OCI-LY7 (cell line): Measurements from ENCODE around the gene DELE1. TPM values are rescaled to one million over a fixed set of nuclear protein-coding genes. Genes with fewer than 3 reads are reported as not detected.

Experiments
- BruUV-seq: library from RNA; stranded (reverse); fragments of 400-500 nt; replicated peaks from 2 replicates; lab custom pipeline; 2021; lab: Mats Ljungman, UMichigan
- CTCF ChIA-PET: fragments of 300-600 bp; sonication (Branson Sonifier 250); formaldehyde crosslinking; loops from one replicate; lab custom pipeline; 2022; ENCODE audit warnings: antibody characterized with exemption; ENCODE audit not compliant: unreplicated experiment; lab: Charles Lee
- POLR2A ChIA-PET: fragments of 300-600 bp; sonication (Branson Sonifier 250); formaldehyde crosslinking; loops from one replicate; lab custom pipeline; 2022; ENCODE audit warnings: antibody characterized with exemption; lab: Charles Lee
- DNase-seq: peaks from one replicate; pipeline ENCODE4 v3.0.0-alpha.2; 2015; ENCODE audit warnings: low spot score
- H2AFZ ChIP-seq: fragments of 200-600 bp; sonication (generic), shearing (Covaris generic); 2 replicates; pipeline ENCODE4 v1.6.1; 2014; ENCODE audit warnings: mild to moderate bottlenecking, antibody characterized with exemption, low read length, moderate library complexity
- H3K27ac ChIP-seq: fragments of 200-600 bp; sonication (generic); 2 replicates; pipeline ENCODE4 v1.5.1; 2014; ENCODE audit warnings: mixed run types, low read depth, mild to moderate bottlenecking, moderate library complexity, low read length, inconsistent platforms; ENCODE audit not compliant: poor library complexity, severe bottlenecking
- H3K36me3 ChIP-seq: fragments of 200-600 bp; sonication (generic); 2 replicates; pipeline ENCODE4 v1.6.1; 2014; ENCODE audit warnings: mild to moderate bottlenecking, antibody characterized with exemption, low read length, moderate library complexity, mixed read lengths; ENCODE audit not compliant: insufficient read depth
- H3K4me1 ChIP-seq: fragments of 200-600 bp; sonication (generic); 2 replicates; pipeline ENCODE4 v1.5.1; 2014; ENCODE audit warnings: mild to moderate bottlenecking, low read length; ENCODE audit not compliant: insufficient read depth, poor library complexity, severe bottlenecking
- H3K4me2 ChIP-seq: fragments of 200-600 bp; sonication (generic); 2 replicates; pipeline ENCODE4 v1.6.1; 2014; ENCODE audit warnings: mild to moderate bottlenecking, low read length
- H3K4me3 ChIP-seq: fragments of 200-600 bp; sonication (generic); 2 replicates; pipeline ENCODE4 v1.5.1; 2014; ENCODE audit warnings: mild to moderate bottlenecking, low read depth, low read length; ENCODE audit not compliant: poor library complexity, severe bottlenecking
- H3K79me2 ChIP-seq: fragments of 200-600 bp; sonication (generic); 2 replicates; pipeline ENCODE4 v1.6.1; 2016; ENCODE audit warnings: low read depth, mild to moderate bottlenecking, low read length, moderate library complexity, mixed read lengths; ENCODE audit not compliant: insufficient read depth
- H3K9me2 ChIP-seq: fragments of 200-600 bp; sonication (generic); 2 replicates; pipeline ENCODE4 v1.6.1; 2016; ENCODE audit warnings: mild to moderate bottlenecking, low read length, mixed read lengths; ENCODE audit not compliant: insufficient read depth
- H3K9me3 ChIP-seq: fragments of 200-600 bp; sonication (generic); 2 replicates; pipeline ENCODE4 v1.6.1; 2014; ENCODE audit warnings: mild to moderate bottlenecking, mixed run types, low read length, mixed read lengths
- H4K20me1 ChIP-seq: fragments of 200-600 bp; sonication (generic); 2 replicates; pipeline ENCODE4 v1.6.1; 2014; ENCODE audit warnings: mild to moderate bottlenecking, antibody characterized with exemption, low read length, moderate library complexity, mixed read lengths; ENCODE audit not compliant: insufficient read depth
- CTCF ChIP-seq: fragments of 200-600 bp; sonication (generic); conservative IDR thresholded peaks from 2 replicates; pipeline ENCODE4 v1.5.1; 2014; ENCODE audit warnings: mild to moderate bottlenecking, antibody characterized with exemption, low read length, moderate library complexity, mixed read lengths
- EZH2phosphoT487 ChIP-seq: fragments of 200-600 bp; sonication (generic); IDR thresholded peaks from 2 replicates; pipeline ENCODE4 v1.6.1; 2018; ENCODE audit warnings: low read depth, borderline replicate concordance, mild to moderate bottlenecking, mixed run types, antibody characterized with exemption, low read length, moderate library complexity, mixed read lengths
- intact Hi-C: fragments of 100-400 bp; cut with micrococcal nuclease; formaldehyde crosslinking; loops from one replicate; pipeline ENCODE4 v1.10.0; 2022; ENCODE audit not compliant: unreplicated experiment
- total RNA-seq, 2 experiments: library from RNA; depleted of rRNA in 1 of 2; stranded (reverse); fragments of >200 nt in 1 of 2; shearing (Covaris generic) in 1 of 2; gene quantifications; 2 replicates each; pipeline ENCODE4 v1.2.3, GENCODE V29; 2014 to 2022

DELE1 gene
- total RNA-seq, 2 experiments from 2014 or later: 78.5 to 81.2 TPM

- H4K20me1 ChIP-seq: no peaks in the 10 kb centered on the region
- intact Hi-C loops: no loop called here
- H2AFZ ChIP-seq: no peak overlapping the region
- H3K79me2 ChIP-seq: no peaks in the 10 kb centered on the region
- no peak overlapping the region for H3K4me2 ChIP-seq
- H3K27ac ChIP-seq: no peak overlapping the region
- BruUV-seq: no TSS peak
- H3K9me3 ChIP-seq: no peaks in the 10 kb centered on the region
- no peaks in the 10 kb centered on the region for H3K9me2 ChIP-seq
- no peaks in the 10 kb centered on the region for H3K36me3 ChIP-seq
- no peak for DNase-seq
- POLR2A ChIA-PET: interaction anchor here (1.8 to 3.9 kb wide), 2 partner anchors 8 to 23 kb away, joined by 5 to 20 read pairs; partner anchors contain the start of gene DELE1
- no peak overlapping the region for H3K4me3 ChIP-seq
- CTCF ChIA-PET: no interaction called here
- TF ChIP-seq EZH2phosphoT487: no peak
- TF ChIP-seq CTCF: no peak
- H3K4me1 ChIP-seq: no peaks in the 10 kb centered on the region
Measured at GRCh38 chr5:141945511-141946051, 21.9 kb downstream of the DELE1 start.

- H3K79me2 ChIP-seq: no peaks in the 10 kb centered on the region
- POLR2A ChIA-PET: interaction anchor here (1.1 to 1.9 kb wide), 2 partner anchors 22 to 24 kb away, joined by 4 to 7 read pairs; partner anchors contain the start of genes DELE1 and RNF14
- BruUV-seq: no TSS peak
- no peak overlapping the region for H3K4me2 ChIP-seq
- no peak overlapping the region for H3K4me3 ChIP-seq
- H3K36me3 ChIP-seq: no peaks in the 10 kb centered on the region
- no peaks in the 10 kb centered on the region for H4K20me1 ChIP-seq
- intact Hi-C loops: no loop called here
- H3K9me3 ChIP-seq: no peaks in the 10 kb centered on the region
- no peak overlapping the region for H2AFZ ChIP-seq
- H3K4me1 ChIP-seq: no peaks in the 10 kb centered on the region
- H3K27ac ChIP-seq: no peak overlapping the region
- TF ChIP-seq EZH2phosphoT487 (no peak), CTCF (no peak)
- H3K9me2 ChIP-seq: no peaks in the 10 kb centered on the region
- CTCF ChIA-PET: no interaction called here
- DNase-seq: no peak
Measured at GRCh38 chr5:141947316-141947715, 23.6 kb downstream of the DELE1 start.

GRCh38 chr5:141948812-141949211 lies 25.1 kb downstream of the DELE1 start:
- Histone ChIP-seq H4K20me1 (no peaks in the 10 kb centered on the region), H3K36me3 (no peaks in the 10 kb centered on the region), H3K9me2 (no peaks in the 10 kb centered on the region), H3K27ac (no peak overlapping the region), H3K9me3 (no peaks in the 10 kb centered on the region), H3K4me3 (no peak overlapping the region), H3K4me2 (no peak overlapping the region), H2AFZ (no peak overlapping the region), H3K79me2 (no peaks in the 10 kb centered on the region), H3K4me1 (peaks cover 6% of the 10 kb centered on the region)
- ChIA-PET POLR2A (interaction anchor here (0.7 to 1.9 kb wide), 2 partner anchors 20 to 25 kb away, joined by 3 to 7 read pairs; partner anchors contain the start of gene DELE1), CTCF (no interaction called here)
- TF ChIP-seq CTCF (no peak), EZH2phosphoT487 (no peak)
- no TSS peak for BruUV-seq
- intact Hi-C loops: no loop called here
- DNase-seq: no peak
